IPS DF 4.7 (cell line): ENCODE measurements around the gene DCC.

Experiments used
- DNase-seq: peaks from one replicate; pipeline ENCODE4 v3.0.0-alpha.2; 2013; ENCODE audit warnings: low spot score; ENCODE audit errors: extremely low read depth

Gene DCC

DNA sequence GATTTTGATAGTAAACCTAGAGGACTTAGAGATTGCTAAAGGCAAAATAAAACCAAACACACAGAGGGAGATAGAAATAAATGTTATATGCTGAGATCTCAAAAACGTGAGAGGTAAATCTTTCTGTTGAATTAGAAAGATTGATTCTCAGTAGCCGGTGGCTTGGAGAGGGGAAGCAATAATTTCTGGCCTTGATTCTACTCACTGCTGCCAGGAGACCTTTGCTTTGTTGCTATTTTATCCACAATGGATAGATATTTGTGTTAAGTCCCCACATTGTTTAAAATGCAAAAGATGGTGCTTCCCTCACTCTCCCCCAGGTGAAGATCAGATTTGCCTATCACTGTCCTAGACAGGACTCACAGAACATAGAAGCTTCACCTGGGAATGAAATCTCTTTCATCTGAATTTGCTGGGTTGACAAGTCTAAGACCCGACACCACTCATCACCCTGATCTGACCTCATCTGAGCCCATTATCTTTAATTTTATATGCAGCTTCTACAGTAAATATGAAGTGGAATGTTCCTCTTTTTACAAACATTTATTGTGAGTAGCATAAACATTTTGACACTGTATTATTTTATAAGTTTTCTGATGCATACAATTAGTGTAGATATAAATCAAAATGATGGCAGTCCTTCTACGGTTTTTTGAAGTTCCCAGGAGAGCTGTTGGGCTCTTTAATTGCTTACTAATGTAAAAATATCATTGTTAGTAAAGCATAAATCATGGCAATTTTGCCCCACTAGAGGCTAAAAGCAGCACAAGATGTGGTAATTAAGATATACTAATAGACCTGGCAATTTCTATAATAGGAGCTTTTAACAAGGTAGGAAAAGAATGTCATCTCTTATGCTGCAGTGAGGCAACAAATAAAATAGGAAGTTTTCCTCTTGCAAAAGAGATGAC, 149.7 kb downstream of the DCC start:
- no peak for DNase-seq

DNA sequence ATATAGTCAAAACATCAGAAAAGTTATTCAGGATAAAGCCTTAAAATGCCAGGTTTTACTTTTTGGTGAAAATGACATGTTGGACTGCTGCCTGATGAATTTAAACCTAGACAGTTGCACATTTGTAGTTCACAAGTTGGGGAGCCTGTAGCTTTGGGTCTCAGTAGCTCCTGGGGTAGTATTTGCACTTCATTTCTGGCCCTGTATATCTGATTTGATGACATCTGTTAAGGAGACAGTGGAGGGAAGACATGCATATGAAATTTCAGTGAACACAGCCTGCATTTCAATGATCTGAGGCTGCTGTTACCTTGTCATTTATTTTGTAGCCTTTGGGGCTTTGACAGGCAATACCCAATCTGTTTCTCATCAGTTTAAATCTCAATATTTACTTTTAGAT, 156.4 kb downstream of the DCC start:
- DNase-seq, result no peak

DNA sequence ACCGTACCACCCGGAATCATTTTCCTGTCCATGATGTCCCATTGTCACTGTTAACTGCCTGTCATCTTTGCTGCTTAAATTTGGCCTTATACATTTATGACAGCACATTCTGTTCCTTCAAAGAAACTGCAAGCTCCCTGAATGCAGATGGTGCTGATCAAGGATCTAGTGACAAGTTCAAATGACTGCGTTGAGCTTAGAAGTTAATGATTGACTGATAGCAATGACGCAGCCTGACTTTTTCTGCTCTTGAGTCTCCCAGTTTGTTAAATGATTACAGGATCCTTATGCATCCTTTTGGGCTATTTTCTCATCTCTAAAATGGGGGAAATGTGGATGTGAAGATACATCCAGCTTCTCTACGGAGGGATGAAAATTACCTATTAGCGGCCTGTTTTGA, 159.0 kb downstream of the DCC start:
- DNase-seq, result no peak

DNA sequence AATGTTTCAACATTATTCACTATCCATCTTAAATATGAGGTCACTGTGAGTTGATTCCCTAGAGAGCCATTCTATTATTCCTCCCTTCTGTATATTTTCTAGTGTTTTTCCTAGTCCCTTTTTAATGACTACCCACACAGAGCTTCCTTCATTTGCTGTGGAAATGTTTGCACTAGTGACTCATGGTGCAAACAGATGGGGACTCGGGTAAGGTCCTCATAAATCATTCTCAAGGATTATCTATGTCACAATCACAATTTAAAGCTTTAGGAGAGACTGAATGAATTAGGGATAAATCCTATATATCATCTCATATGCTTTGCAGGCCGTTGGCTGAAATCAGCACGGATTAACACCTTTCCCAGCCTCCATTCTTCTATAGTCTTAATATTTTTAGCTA, 159.6 kb downstream of the DCC start:
- DNase-seq, result no peak

DNA sequence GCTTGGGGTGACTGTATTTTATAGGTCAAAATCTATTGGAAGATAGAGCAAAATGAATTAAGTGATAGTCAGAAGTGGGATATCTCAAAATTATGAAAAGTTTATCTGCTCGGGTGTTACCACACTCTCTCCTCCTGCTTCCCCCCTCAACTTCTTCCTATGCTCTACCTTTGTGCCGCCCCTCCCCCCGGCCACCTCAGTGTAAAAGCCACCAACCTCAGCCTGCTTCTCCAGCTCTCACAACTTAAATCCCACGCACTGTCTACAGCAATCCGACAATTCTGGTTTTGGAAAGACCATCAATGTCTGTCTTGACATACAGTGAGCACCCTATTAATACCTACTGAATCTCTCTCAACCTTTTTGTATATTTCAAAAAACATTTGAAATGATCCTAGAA, 164.6 kb downstream of the DCC start:
- DNase-seq, result no peak

DNA sequence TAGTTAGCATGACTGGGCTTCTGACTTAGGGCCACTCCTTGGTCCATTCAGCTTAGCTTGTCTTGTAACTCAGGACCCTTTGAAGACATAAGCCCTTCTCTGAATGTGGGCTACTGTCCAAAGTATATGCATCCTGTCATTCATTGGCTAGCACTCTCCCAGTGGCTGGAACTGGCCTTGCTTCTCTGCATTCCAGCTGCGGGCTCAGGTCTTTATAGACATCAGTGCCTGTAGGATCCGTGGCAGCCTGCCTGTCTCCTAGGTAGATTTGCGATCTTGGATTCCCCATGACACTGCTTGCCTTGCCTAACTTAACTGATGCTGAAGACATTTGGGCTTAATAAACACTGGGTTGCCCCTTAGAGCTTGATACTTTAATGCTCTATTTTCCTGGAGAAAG, 170.1 kb downstream of the DCC start:
- no peak for DNase-seq

DNA sequence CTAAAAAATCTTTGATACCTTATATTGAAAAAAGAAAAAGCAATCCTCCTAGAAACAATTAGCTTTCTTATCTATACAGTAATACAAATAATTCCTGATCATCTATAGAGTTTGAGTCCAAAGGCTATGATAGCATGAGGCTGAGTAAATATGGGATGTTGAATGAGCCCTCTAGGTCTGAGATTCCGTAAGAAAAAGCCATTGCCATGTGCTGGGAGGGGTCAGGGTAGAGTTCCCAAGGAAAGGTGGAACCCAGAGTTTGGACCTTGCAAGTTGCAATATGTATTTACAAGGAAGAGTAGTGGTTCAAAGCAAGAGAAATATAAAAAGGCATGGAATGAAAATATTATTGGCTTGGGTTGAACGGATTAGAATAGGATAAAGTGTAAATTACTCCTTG, 178.1 kb downstream of the DCC start:
- no peak for DNase-seq

DNA sequence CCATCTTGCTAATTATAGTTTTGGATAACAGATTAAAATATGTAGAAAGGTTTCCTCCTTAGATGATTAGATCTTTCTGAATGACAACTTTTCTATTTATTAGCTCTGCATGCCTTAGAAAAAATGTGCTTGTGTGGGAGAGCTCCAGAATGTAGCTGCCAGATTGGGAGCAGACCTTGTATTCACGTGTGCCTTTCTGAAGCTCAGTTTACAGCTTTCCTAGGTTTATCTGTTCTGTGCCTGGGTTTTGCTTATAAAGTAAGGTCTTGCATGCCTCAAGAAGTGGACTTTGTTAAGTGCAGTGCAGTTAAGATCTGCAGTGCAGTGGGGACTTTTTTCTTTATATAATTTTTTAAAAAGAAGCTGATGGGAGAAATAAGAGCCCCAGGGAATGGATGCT, 179.0 kb downstream of the DCC start:
- no peak for DNase-seq

DNA sequence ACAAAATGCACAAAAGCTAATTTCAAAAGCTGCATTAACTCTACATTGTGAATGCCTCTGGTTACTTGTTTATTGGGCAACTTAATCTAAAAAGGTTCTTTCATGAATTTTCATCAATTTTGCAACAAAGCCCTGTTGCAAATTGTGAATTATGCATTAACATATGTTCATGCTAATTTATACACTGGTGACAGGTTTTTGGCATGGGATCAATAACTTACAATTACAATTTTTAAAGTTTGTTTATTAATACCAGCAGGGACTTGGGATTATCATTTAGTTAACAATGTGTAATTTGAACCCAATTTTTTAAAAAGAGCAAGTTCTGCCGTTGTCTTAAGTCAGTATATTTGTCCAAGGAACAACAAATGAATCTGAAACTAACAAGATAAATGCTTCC, 183.6 kb downstream of the DCC start:
- DNase-seq, result no peak

DNA sequence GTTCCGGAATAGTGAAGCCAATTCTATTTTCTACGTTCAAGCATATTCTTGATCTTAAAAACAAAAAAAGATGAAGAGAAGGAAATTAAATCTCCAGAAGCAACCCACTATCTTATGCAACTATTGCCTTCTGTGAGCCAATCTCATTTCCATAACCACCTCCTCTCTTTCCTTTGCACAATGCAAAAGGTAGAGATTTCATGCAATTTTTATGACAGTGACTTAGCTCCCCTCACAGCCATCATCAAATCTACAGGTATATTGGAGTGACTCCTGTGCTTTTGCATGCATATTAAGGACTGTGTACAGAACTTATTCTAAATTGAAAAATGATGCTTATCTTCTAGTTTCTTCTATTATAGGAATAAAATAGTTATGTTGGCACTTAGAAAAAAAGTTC, 191.8 kb downstream of the DCC start:
- DNase-seq, result no peak

DNA sequence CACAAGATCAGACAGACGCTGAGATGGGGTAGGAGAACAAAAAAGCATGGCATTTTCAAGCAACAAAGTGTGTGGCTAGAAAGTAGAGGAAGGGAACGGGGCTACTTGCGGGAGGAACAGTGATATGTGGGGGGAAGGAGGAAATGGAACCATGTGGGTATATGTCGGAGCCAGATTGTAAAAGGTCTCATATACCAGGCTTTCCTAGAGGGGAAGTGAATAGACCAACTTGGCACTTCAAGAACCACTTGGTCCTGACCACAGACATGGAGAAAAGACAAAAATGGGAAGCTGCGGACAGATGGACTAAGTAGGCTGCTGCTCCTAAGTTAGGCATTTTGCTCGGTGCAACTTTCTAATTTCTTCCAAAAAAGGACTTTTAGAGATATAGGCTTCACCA, 196.0 kb downstream of the DCC start:
- no peak for DNase-seq

DNA sequence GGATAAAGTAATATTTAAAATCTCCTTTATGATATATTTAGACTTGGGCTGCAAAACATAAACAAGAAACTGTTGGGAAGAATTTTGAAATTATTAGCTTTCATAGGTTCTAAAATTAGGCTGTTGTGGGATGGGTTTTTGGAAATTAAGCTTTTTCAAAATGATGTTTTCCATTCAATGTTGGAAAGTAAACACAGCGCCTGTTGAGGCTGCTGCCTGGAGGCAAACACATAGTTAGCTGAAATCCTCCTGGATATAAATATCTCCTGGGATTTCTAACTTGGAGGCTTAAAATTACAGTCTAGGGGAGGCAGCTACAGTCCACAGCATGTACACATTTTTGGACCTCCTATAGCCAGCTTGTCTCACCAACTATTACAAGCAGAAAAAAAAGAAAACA, 197.3 kb downstream of the DCC start:
- no peak for DNase-seq

DNA sequence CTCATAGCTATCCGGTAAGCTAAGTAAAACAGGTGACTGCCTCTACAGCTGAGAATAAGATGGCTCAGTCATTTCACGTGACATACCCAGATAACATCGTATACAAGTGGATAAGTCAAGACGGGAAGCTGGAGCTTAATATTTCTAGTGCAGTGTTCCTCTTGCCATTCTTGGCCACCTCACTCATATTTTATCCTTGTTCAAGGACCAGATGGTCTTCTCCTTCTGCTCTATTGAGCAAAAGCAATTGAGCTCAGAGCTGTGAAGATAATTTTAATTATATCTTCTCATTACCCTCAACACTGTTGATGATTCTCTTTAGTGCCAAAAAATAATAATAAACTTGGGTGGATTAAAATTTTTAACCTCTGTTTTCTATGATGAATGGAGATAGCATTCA, 201.1 kb downstream of the DCC start:
- no peak for DNase-seq

DNA sequence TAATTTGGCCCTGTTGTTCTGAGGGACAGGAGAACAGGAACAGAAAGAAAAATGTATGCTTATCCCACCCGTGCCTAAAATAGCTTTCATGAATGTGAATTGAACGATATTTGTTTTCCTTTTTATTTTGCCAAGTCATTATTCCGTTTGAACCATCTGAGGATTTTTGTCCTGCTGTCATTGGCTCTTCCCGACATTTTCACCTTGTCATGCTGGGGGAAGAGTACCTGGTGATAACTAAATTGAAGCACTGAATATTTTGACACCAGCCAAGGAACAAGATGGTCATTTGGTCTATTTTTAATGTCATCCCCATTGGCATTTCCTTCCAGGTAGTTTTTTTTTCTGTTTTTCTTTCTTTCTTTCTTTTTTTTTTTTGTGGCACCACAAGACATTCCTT, 204.1 kb downstream of the DCC start:
- DNase-seq, result no peak

DNA sequence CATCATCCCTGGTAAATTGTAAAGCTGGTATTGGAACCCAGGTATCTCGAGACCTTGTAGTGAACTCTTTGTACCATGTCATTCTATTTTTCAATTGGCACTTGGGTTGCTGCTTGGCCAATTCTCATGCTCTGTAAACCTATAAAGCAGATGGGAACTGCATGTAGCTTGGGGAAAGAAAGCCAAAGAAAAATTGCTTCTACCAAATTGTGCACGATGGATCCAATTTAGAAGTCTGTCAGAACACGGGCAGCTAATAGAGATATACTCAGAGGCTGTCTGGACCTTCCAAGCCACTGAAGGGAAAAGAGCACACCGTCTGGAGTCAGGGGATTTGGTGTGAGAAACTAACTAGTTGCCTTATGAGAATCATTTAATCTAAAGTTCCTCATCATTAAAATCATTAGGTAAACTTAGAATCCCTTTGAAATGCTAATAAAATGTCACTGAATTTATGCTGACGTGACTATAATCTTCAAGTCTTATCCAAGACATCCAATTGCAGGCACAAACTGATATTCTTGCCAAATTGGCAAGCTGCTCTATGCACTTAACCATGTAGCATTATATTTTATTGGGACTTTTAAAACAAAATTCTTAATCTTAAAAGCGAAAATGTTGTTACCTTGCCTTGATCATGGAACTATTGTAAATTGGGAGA, 206.8 kb downstream of the DCC start:
- no peak for DNase-seq

DNA sequence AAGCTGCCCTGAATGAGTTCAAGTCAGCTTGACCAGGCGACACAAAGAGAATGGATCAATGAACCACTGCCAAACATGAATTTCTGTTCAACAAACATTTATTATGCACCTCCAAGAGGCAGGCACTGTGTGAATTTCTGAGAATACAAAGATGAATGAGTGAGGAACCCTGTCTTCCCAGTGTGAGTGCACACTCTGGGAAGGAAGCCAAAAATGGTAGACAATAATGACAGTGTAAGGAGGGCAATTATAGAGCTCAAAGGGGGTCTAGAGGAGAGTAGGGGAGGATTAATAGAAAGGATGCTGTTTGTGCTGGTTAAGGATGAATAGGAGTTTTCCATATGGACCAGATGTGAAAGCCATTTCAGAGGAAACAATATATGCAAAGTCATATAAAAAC, 213.4 kb downstream of the DCC start:
- DNase-seq, result no peak

DNA sequence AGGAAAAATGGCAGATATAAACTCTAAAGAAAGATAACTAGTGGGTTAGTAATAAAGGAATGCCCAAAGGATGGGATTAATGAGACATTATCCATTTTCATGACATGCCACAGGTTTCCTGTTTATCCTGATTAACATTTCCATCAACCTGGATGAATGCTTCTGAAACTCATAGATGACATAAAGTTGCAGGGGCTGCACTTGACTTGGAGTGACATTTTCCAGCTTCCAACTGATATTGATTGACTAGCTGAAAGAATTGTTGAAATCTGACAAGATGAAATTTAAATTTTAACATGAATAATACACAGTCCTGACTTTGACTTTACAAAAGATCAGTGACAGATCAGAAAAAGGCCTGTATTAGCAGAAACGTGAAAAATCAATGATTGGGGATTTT, 214.2 kb downstream of the DCC start:
- no peak for DNase-seq

DNA sequence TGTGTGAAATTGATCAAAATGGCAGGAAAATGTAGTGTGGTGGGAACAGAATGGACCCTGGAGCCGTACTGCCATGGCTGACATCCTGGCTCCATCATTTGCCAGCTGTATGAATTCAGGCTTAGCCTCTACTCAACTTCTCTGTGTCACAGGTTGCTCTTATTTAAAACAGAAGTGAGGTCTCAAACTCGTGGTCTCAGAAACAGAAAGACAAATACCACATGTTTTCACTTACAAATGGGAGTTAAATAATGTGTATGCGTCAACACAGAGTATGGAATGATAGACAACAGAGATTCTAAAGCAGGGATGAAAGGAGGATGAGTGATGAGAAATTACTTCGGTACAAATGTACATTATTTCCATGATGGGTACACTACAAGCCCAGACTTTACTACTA, 227.4 kb downstream of the DCC start:
- no peak for DNase-seq

DNA sequence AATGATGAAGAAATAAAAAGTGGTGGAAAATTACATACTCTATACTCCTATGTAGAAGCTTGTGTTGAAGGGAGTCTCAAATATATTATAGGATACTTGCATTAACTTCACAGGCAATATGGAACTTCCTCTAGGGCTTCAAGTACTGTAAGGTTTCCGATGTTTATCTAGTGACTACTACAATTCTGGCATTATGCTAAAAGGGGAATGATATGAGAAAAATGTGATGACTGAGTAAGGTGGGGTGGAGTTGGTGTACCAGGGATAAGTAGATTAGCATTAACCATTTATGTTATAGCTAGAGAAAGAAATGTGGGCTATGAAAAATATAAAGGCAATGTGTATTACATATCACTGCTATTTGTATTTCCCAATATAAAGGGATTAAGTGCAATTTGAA, 229.5 kb downstream of the DCC start:
- DNase-seq, result no peak

DNA sequence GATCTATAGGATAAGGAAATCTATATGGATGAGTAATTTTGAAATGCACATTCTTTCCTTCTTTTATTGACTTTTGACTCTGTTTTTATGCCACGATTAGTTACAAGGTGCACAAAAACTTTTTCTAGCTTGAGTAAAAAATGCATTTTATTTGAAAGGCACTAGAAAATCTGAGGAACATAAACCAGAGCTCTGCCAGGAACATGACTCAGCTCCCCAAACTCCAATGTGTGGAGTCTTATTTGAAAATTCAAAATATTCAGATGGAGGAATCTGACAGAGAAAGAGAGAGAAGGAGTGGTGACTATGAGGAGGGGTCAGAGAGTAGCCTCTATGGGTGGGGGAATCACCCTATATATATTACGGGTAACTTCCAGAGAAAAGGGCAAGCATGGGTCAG, 231.0 kb downstream of the DCC start:
- no peak for DNase-seq

DNA sequence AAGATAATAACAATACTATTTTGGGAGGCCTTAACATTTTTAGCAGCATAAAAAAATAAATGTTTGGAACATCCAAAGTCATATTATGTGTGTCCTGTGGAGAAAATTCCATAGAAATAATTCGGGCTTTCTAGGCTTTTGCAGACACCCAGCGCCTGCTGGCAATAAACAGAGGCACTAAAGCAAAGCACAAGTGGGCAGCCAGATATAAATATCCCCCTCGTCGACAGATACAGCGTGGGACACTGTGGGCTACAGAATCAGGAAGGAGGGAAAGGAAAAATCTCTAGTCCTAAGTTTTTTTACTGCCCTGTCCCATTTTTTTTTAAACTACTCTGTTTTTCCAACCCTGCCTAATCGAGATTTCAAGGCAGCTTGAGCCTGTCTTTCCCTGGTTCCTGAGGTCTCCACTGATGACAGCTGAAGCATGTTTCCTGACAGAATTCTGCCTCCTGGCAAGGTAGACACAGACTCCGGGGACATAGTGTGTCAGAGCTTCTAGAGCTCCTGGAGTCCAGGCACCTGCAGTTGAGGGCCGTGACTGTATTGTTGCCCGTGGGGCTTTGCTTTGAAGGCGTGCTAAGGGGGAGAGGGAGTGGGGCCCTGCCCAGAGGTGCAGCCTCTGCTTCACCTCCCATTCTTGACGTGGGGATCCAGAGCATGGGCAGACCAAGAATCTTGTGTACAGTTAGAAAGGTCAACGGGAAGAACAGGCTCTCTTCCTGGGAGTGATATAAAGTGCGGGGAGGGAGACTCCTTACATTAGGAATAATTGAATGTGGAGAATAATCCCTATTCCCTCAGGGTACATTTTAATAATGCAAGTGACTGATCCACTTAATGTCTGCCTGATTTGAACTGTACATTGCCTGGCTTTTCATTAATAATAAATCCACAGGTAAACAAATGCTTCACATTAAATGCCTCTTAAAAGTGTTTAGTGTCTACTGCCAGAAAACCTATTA, 232.3 kb downstream of the DCC start:
- DNase-seq, result no peak

DNA sequence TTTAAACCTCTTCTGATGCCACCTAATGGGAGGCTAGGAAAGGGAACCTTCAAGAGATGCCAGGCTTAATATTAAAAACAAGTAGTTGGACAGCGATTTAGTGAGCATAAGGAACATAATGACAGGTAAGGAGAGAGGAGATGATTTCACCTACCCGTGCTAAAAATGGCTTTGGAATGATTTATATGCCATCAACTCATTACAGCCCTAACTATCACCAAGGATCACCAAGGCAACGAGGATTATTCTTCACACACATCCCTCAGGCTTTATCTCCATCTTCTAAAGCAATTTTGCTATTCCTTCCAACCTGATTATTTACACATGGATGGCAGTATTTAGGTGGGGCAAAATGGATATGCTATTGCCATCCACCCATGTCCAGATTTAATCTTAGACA, 237.8 kb downstream of the DCC start:
- DNase-seq, result no peak
